ENCODE data around the gene CLCNKB.
A peak's percentile ranks its signal among the peaks of the same experiment; 100 is the strongest.
"Not testable (repeated sequence)": the region's sequence is repeated elsewhere in the genome, so short reads cannot be mapped to it uniquely, and the experiment has no call there.

The CLCNKB gene

DNA sequence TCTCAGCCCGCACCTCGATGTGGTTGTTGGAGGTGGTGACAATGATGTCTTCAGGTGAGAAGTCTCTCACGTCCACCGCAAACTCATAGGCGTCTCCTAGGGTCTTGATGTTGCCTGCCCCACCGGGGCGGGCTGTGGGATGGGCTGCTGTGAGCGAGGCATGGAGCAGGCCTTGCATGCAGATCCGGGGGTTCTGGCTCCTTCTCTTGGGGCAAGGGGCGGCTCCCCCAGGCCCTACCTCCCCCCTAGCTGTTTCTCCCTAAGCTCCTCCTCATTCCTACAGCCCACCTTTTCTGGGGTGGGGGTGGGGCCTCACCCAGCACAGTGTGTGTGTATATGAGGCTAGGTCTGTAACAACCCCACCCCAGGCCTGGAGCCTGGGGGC is 26.5 kb upstream of the CLCNKB start:
- no peaks in the 10 kb centered on the region for H3K36me3 ChIP-seq (ENCODE audit: control insufficient read depth, low read depth, low read length)
- H3K27ac ChIP-seq (ENCODE audit: low read length): no peak overlapping the region
- H3K4me1 ChIP-seq (ENCODE audit: control insufficient read depth, low read depth, low read length): peaks cover 21% of the 10 kb centered on the region
- no peaks in the 10 kb centered on the region for H3K27me3 ChIP-seq (ENCODE audit: control insufficient read depth, insufficient read depth, low read length)
- no peak overlapping the region for H3K4me3 ChIP-seq (ENCODE audit: low read length)
- no peak overlapping the region for H3K9ac ChIP-seq (ENCODE audit: low read length)
- no peaks in the 10 kb centered on the region for H3K9me3 ChIP-seq (ENCODE audit: control insufficient read depth, low read depth, low read length)

- Histone ChIP-seq H3K27ac (ENCODE audit: low read length) (no peak within 1 kb of the TSS), H3K4me3 (ENCODE audit: low read length) (no peak within 1 kb of the TSS), H3K4me1 (ENCODE audit: control insufficient read depth, low read depth, low read length) (peaks cover 15% of the 10 kb centered on the region), H3K9me3 (ENCODE audit: control insufficient read depth, low read depth, low read length) (no peaks in the 10 kb centered on the region), H3K36me3 (ENCODE audit: control insufficient read depth, low read depth, low read length) (no peaks in the 10 kb centered on the region), H3K9ac (ENCODE audit: low read length) (no peak within 1 kb of the TSS), H3K27me3 (ENCODE audit: control insufficient read depth, insufficient read depth, low read length) (no peaks in the 10 kb centered on the region)
These were observed 25.9 kb upstream of the CLCNKB start, which contains the start of gene HSPB7 for GRCh38 chr1:16017461-16018303. Gene HSPB7, minus strand, starts transcription at chr1:16018043. Its CDS starts 80 bp downstream, at chr1:16017963.

DNA sequence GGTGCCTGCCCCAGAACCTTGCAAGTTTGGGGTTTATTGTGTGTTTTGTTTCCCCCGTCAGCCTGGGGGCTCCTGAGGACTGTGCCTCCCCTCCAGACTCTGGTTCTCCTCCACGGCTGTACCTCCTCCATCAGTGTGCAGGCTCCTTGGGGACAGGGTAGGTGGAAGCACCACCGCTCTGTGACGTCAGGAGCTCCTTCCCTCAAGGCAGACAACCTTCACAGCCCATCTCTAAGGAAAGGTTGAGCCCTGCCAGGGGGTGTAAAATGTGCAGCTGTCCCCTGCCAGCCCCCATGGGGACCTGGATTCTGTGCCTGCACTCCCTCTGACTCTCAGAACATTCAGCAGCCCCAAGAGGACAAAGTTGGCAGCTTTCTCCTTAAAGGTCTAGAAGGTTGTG is 25.3 kb upstream of the CLCNKB start:
- Histone ChIP-seq H3K27me3 (ENCODE audit: control insufficient read depth, insufficient read depth, low read length) (no peaks in the 10 kb centered on the region), H3K9ac (ENCODE audit: low read length) (no peak overlapping the region), H3K27ac (ENCODE audit: low read length) (no peak overlapping the region), H3K4me1 (ENCODE audit: control insufficient read depth, low read depth, low read length) (peaks cover 15% of the 10 kb centered on the region), H3K4me3 (ENCODE audit: low read length) (no peak overlapping the region), H3K9me3 (ENCODE audit: control insufficient read depth, low read depth, low read length) (no peaks in the 10 kb centered on the region), H3K36me3 (ENCODE audit: control insufficient read depth, low read depth, low read length) (no peaks in the 10 kb centered on the region)

DNA sequence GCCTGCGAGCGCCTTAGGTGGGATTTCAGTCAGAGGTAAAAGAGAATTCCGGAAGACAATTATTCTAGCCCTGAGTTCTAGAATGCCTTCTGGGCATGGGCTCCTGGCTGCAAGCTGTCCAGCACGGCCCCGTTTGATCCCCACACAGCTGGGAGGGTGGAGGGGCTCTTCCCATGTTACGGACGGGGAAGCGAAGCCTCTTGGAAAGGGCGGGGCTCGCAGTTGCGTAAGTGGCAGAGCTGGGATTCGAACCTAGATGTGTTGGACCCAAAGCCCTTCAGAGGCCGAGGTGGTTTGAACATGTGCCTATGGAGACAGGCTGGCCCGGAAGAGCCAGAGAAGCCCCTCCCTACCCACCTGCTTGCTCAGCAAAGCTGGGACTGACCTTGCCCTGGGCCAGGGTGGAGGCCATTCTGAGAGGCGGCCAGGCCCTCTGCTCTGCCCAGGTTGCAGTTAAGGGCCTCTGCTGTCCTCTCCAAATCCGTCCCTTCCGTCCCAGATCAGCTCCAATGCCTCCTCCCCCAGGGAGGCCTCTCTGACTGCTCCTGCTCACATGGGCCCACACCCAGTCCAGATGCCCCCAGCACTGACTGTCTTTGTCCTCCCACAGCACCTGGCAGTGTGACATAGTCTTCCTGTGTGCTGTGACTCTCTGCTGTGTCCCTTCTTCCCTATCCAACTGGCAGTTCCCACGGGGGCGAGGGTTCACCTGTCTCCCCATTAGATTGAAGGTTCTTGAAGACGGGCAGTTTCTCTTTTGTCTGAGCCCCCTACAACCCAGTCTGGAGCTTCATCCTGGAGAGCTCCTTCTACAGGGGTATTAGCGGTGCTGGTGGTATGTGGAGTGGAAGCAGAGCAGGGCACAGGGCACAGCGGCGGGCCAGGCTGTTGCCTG is 24.6 kb upstream of the CLCNKB start:
- no peaks in the 10 kb centered on the region for H3K27me3 ChIP-seq (ENCODE audit: control insufficient read depth, insufficient read depth, low read length)
- H3K4me3 ChIP-seq (ENCODE audit: low read length): no peak overlapping the region
- no peaks in the 10 kb centered on the region for H3K36me3 ChIP-seq (ENCODE audit: control insufficient read depth, low read depth, low read length)
- peaks cover 9% of the 10 kb centered on the region for H3K4me1 ChIP-seq (ENCODE audit: control insufficient read depth, low read depth, low read length)
- H3K9me3 ChIP-seq (ENCODE audit: control insufficient read depth, low read depth, low read length): no peaks in the 10 kb centered on the region
- no peak overlapping the region for H3K9ac ChIP-seq (ENCODE audit: low read length)
- no peak overlapping the region for H3K27ac ChIP-seq (ENCODE audit: low read length)

- Histone ChIP-seq H3K27me3 (ENCODE audit: control insufficient read depth, insufficient read depth, low read length) (no peaks in the 10 kb centered on the region), H3K9ac (ENCODE audit: low read length) (no peak overlapping the region), H3K4me1 (ENCODE audit: control insufficient read depth, low read depth, low read length) (peaks cover 4% of the 10 kb centered on the region), H3K9me3 (ENCODE audit: control insufficient read depth, low read depth, low read length) (no peaks in the 10 kb centered on the region), H3K36me3 (ENCODE audit: control insufficient read depth, low read depth, low read length) (no peaks in the 10 kb centered on the region), H3K4me3 (ENCODE audit: low read length) (no peak overlapping the region), H3K27ac (ENCODE audit: low read length) (no peak overlapping the region)
These were observed 23.8 kb upstream of the CLCNKB start for GRCh38 chr1:16019644-16020277.

DNA sequence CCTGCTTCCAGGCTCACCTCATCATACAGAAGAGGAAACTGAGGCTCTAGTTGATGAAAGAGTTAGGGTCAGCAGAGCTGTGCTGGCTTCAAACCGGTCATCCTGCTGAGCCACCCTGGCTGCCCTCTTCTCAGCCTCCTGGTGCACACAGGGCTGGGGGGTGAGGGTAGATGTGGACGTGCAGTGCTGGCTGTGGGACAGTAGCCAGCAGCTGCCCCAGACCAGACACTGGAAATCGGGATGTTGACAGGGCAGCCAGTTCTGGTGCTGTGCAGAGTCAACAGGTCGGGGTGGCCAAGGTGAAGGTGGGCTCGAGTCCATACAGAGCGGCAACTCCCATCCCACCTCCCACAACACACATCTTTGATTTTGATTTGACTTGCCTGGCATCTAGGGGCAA is 23.3 kb upstream of the CLCNKB start:
- no peak overlapping the region for H3K27ac ChIP-seq (ENCODE audit: low read length)
- no peak overlapping the region for H3K9ac ChIP-seq (ENCODE audit: low read length)
- no peaks in the 10 kb centered on the region for H3K36me3 ChIP-seq (ENCODE audit: control insufficient read depth, low read depth, low read length)
- H3K27me3 ChIP-seq (ENCODE audit: control insufficient read depth, insufficient read depth, low read length): no peaks in the 10 kb centered on the region
- H3K4me1 ChIP-seq (ENCODE audit: control insufficient read depth, low read depth, low read length): peaks cover 4% of the 10 kb centered on the region
- no peak overlapping the region for H3K4me3 ChIP-seq (ENCODE audit: low read length)
- H3K9me3 ChIP-seq (ENCODE audit: control insufficient read depth, low read depth, low read length): no peaks in the 10 kb centered on the region

- H3K4me3 ChIP-seq (ENCODE audit: low read length); H3K27ac ChIP-seq (ENCODE audit: low read length); H3K4me1 ChIP-seq (ENCODE audit: control insufficient read depth, low read depth, low read length); H3K27me3 ChIP-seq (ENCODE audit: control insufficient read depth, insufficient read depth, low read length); H3K9me3 ChIP-seq (ENCODE audit: control insufficient read depth, low read depth, low read length); H3K36me3 ChIP-seq (ENCODE audit: control insufficient read depth, low read depth, low read length); H3K9ac ChIP-seq (ENCODE audit: low read length): not testable (repeated sequence)
These were observed 22.7 kb upstream of the CLCNKB start for GRCh38 chr1:16020878-16021277.

- Histone ChIP-seq H3K4me1 (ENCODE audit: control insufficient read depth, low read depth, low read length) (peaks cover 4% of the 10 kb centered on the region), H3K27me3 (ENCODE audit: control insufficient read depth, insufficient read depth, low read length) (no peaks in the 10 kb centered on the region), H3K4me3 (ENCODE audit: low read length) (no peak within 1 kb of the TSS), H3K36me3 (ENCODE audit: control insufficient read depth, low read depth, low read length) (no peaks in the 10 kb centered on the region), H3K9me3 (ENCODE audit: control insufficient read depth, low read depth, low read length) (no peaks in the 10 kb centered on the region), H3K27ac (ENCODE audit: low read length) (no peak within 1 kb of the TSS), H3K9ac (ENCODE audit: low read length) (no peak within 1 kb of the TSS)
These were observed 21.9 kb upstream of the CLCNKB start, which contains the start of gene CLCNKA for GRCh38 chr1:16021681-16022080. Gene CLCNKA, plus strand, starts transcription at chr1:16022036. Its CDS starts 584 bp downstream, at chr1:16022620.

DNA sequence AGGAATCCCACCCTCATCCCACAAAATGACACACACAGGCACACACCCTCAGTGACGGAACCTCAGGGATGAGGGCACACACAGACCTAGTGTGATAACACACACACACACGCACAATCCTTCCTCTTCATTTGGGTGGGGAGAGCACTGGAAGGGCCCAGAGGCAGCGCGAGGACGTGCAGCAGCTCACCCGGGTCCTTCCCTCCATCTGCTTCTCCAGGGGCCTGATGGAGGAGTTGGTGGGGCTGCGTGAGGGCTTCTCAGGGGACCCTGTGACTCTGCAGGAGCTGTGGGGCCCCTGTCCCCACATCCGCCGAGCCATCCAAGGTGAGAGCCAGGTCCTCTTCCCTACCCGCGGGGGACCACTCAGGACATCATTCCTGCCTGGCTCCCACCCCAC is 21.2 kb upstream of the CLCNKB start:
- no peaks in the 10 kb centered on the region for H3K27me3 ChIP-seq (ENCODE audit: control insufficient read depth, insufficient read depth, low read length)
- no peak overlapping the region for H3K27ac ChIP-seq (ENCODE audit: low read length)
- H3K4me1 ChIP-seq (ENCODE audit: control insufficient read depth, low read depth, low read length): peaks cover 3% of the 10 kb centered on the region
- H3K36me3 ChIP-seq (ENCODE audit: control insufficient read depth, low read depth, low read length): no peaks in the 10 kb centered on the region
- no peak overlapping the region for H3K9ac ChIP-seq (ENCODE audit: low read length)
- H3K4me3 ChIP-seq (ENCODE audit: low read length): no peak overlapping the region
- H3K9me3 ChIP-seq (ENCODE audit: control insufficient read depth, low read depth, low read length): no peaks in the 10 kb centered on the region

- no peak overlapping the region for H3K27ac ChIP-seq (ENCODE audit: low read length)
- peaks cover 2% of the 10 kb centered on the region for H3K4me1 ChIP-seq (ENCODE audit: control insufficient read depth, low read depth, low read length)
- no peaks in the 10 kb centered on the region for H3K9me3 ChIP-seq (ENCODE audit: control insufficient read depth, low read depth, low read length)
- no peaks in the 10 kb centered on the region for H3K36me3 ChIP-seq (ENCODE audit: control insufficient read depth, low read depth, low read length)
- no peaks in the 10 kb centered on the region for H3K27me3 ChIP-seq (ENCODE audit: control insufficient read depth, insufficient read depth, low read length)
- H3K9ac ChIP-seq (ENCODE audit: low read length): no peak overlapping the region
- no peak overlapping the region for H3K4me3 ChIP-seq (ENCODE audit: low read length)
These were observed 20.4 kb upstream of the CLCNKB start for GRCh38 chr1:16023050-16023653.

DNA sequence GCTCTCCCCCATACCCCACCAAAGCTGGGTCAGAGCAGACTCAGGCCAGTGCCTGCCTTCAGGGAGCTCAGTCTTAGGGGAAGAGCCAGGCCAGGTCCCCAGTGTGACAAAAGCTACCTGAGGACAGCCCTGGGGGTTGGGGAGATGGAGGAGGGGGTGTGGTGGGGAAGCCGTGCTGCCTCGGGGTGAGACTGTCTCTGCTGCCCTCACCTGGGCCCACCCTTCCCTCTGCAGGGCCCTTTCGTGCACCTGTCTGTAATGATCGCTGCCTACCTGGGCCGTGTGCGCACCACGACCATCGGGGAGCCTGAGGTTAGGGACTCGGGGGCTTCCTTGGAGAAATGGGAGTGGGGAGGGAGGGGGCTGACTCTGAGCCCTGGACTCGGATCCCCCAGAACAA is 17.3 kb upstream of the CLCNKB start:
- peak overlapping the region; percentile 50 for H3K4me3 ChIP-seq (ENCODE audit: low read length)
- not testable (repeated sequence) for H3K4me1 ChIP-seq (ENCODE audit: control insufficient read depth, low read depth, low read length)

More for the DNA sequence above, 17.3 kb upstream of the CLCNKB start:
- not testable (repeated sequence) for H3K9ac ChIP-seq (ENCODE audit: low read length); H3K9me3 ChIP-seq (ENCODE audit: control insufficient read depth, low read depth, low read length); H3K36me3 ChIP-seq (ENCODE audit: control insufficient read depth, low read depth, low read length); H3K27me3 ChIP-seq (ENCODE audit: control insufficient read depth, insufficient read depth, low read length); H3K27ac ChIP-seq (ENCODE audit: low read length)

Measured in iPS-18a (cell line).